GM12865 (cell line): Measurements from ENCODE around the gene CHI3L2.

ENCODE experiments used
- DNase-seq: peaks from one replicate; pipeline ENCODE4 v3.0.0; 2010; ENCODE audit warnings: low read depth
- H3K4me3 ChIP-seq: 2 replicates; pipeline ENCODE4 v1.5.1; 2011; ENCODE audit warnings: mild to moderate bottlenecking, low read depth, low read length, control low read depth
- CTCF ChIP-seq: IDR thresholded peaks from 2 replicates; pipeline ENCODE4 v1.5.1; 2011; ENCODE audit warnings: low read length, control low read depth, low read depth, inconsistent platforms; ENCODE audit not compliant: insufficient read depth; ENCODE audit errors: missing control alignments

CHI3L2 gene

DNA sequence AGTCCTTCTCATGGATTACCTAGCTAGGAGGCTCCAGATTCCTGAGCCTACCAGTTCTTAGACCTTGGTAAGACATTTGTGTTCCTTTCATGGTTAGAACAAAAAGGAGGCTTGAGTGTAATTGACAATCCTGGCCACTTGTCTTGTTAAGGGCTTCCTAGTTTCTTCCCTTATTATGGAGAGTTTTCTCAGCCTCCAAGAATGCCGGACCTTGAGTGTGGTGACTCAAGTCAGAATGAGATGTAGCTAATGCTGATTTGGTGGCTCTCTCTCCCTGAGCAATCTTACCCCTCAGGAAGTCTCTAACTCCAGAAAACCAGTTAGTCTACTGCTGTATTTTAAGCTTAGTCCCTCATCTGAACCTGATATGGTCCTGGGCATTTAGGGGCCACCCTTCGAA is 14.3 kb downstream of the CHI3L2 start:
- no peak overlapping the region for H3K4me3 ChIP-seq
- DNase-seq = no peak
- no peak for TF ChIP-seq CTCF

DNA sequence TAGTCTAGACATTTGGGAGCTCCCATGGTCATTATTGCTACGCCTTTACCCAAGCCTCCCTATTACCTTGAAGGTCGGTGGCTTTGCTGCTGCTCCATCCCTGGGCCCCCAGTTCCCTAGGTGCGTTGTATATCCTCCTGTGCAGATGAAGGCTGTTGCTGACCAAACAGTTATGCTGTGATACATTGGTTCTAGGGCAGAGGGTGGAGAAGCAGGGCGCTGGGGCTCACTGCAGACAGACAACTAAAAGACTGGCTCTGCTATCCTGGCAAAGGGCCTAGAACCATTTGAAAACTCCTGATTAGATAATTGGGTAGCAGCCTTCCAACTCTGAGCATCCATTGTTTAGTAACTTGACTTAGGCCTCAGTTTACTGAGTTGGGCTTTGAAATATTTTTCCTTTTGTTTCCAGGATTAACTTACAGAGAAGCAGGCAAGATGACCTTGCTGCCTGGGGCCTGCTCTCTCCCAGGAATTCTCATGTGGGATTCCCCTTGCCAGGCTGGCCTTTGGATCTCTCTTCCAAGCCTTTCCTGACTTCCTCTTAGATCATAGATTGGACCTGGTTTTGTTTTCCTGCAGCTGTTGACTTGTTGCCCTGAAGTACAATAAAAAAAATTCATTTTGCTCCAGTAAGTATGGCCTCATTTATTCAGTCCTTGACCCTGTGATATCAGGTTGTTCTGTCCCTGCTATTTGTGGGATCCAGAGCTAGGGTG is 15.5 kb downstream of the CHI3L2 start:
- no peak overlapping the region for H3K4me3 ChIP-seq
- no peak for TF ChIP-seq CTCF
- DNase-seq = no peak

- DNase-seq = no peak
- H3K4me3 ChIP-seq = no peak overlapping the region
- no peak for TF ChIP-seq CTCF
These were observed 19.8 kb downstream of the CHI3L2 start for GRCh38 chr1:111247125-111247838.

DNA sequence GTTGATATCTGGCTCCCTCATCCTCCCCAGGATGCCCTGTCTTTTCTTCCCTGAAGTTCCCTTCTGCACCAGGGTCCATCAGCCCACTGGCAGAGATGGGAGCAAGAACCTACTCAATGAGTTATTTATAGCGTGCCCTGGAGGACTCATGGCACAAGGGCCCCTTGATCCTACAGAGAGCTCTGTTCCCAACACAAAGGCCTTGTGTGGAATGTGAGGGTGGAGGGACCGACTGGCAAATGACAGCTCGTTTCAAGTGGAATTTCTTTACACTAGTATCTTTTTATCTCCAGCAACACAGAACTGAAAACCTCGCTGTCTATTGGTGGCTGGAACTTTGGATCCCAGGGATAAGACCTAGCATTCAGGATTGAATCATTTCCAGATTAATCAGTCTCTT is 22.4 kb downstream of the CHI3L2 start:
- TF ChIP-seq CTCF = no peak
- no peak for DNase-seq
- H3K4me3 ChIP-seq = no peak overlapping the region

GRCh38 chr1:111251570-111251969 is 24.1 kb downstream of the CHI3L2 start:
- no peak for DNase-seq
- TF ChIP-seq CTCF = no peak
- H3K4me3 ChIP-seq = no peak overlapping the region

DNA sequence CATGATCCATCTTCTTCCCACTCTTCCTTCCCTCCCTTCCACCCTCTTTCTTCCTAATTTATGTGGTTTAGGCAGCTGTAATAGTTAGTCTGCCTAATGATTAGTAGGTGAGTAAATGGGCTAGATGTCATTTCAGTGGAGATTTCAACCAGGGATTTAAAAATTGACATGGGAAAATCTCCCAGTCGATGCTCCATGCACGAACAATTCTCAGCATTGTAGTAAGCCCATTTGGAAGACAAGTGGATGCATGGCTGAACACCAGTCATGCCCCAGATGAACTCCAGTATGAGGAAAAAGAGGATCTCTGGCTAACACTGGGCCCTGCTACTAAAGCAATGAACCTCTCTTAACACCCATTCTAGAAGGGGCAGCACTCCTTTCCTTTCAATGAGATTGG is 25.3 kb downstream of the CHI3L2 start:
- no peak for DNase-seq
- no peak overlapping the region for H3K4me3 ChIP-seq
- no peak for TF ChIP-seq CTCF
